ENCODE data around the gene CRYGN.

CRYGN gene

GRCh38 chr7:151459726-151460473, 20.0 kb upstream of the CRYGN start:
- no peak for DNase-seq

DNA sequence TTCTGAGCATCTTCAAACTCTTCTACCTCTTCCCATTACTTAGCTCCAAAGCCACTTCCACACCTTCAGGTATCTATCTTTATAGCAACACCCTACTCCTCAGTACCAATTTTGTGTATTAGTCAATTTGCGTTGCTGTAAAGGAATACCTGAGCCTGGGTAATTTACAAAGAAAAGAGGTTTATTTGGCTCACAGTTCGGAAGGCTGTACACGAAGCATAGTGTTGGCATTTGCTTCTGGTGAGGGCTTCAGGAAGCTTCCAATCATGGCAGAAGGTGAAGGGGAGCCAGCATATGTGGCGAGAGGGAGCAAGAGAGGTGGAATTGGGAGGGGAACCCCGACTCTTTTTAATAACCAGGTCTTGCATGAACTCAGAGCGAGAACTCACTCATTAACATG, 17.6 kb upstream of the CRYGN start:
- no peak for DNase-seq

DNA sequence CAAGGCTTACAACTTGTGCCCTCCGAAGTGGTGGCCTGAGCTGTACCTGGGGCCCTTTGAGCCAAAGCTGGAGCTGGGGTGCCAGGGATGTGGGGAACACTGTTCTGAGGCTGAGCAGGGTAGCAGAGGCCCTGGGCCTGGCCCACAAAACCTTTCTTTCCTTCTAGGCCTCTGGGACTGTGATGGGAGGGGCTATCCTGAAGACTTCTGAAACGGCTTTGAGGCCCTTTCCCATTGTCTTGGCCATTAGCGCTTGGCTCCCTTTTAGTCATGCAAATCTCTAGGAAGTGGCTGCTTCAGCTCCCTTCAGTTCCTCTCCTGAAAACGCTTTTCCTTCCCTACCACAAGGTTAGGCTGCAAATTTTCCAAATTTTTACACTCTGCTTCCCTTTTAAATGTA, 16.8 kb upstream of the CRYGN start:
- no peak for DNase-seq

GRCh38 chr7:151456276-151456675, 16.3 kb upstream of the CRYGN start:
- no peak for DNase-seq

GRCh38 chr7:151455690-151456089, 15.7 kb upstream of the CRYGN start:
- no peak for DNase-seq

DNA sequence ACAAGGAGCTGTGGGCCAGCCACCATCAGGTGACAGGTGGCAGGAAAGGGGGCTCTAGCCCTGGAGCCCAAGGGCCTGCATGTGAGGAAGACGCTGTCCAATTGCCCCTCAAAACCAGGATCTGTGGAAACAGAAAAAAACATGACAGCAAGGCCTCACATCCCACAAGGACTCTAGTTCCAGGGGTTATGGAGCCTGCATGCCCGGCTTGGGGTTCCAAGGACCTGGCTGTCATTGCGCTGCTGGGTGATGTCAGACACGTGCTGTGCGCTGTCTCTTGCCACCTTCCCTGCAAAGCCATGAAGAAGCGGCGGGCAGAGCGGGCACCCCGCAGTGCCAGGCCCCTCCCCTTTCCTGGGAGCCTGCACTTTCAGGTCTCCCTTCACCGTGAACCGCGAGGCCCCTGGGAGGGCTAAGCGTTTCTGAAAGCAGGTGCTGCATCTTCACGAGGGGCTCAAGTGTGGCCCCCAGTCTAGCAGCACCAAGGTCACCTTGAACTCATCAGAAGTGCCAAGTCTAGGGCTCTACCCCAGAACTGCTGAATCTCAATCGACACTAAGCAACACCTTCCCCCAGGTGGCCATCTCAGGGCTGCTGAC, 15.1 kb upstream of the CRYGN start:
- no peak for DNase-seq

GRCh38 chr7:151454305-151454704, 14.4 kb upstream of the CRYGN start:
- DNase-seq: no peak

DNA sequence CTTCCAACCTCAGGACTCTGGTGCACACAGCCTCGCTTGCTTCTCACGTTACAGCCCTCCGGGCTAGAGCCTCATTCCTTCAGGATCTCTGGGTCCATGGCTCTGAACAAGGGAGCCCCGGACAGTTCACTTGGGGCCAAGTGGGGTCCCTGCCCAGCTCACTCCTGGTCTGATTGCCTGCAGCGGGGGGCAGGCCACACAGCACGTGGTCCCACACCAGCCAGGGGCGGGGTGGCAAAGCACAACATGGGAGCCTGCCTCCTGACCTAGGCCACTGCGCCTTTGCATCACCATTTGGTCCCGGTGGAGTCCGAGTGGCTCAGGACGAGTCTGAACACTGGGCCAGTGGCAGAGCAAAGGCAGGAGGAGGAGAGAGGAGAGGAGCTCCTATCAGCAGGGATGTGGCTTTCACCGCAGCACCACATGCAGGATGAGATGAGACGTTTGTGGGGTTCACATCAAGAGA, 13.4 kb upstream of the CRYGN start:
- DNase-seq: no peak

DNA sequence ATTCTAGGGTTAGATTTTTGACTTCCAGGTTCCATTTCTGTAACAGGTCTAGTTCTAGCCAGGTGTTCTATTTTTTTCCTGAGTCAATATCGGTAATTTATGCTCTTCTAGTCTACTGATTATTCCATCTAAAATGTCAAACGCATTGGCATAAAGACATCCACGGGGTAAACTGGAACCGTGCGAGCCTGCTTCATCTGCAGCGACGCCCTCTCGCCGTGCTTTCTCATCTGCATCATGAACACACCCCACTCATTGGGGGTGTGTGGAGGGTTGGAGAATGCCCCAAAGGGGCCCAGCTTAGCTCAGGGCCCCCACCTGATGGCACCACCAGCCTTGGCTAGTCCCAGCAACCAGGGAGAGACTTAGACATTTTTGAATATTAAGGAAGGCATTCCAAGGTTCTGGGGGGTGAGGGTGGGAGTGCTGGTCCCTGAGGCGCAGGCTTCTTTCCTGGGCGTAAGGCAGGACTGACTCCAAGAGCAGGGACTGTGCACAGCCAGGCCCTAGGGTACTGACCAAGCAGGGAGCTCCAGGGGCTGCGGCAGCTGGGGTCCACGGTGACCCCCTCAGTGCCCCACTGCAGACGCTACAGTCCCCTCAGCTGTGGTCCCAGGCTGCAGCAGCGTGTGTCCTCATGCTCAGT, 12.9 kb upstream of the CRYGN start:
- DNase-seq: no peak

DNA sequence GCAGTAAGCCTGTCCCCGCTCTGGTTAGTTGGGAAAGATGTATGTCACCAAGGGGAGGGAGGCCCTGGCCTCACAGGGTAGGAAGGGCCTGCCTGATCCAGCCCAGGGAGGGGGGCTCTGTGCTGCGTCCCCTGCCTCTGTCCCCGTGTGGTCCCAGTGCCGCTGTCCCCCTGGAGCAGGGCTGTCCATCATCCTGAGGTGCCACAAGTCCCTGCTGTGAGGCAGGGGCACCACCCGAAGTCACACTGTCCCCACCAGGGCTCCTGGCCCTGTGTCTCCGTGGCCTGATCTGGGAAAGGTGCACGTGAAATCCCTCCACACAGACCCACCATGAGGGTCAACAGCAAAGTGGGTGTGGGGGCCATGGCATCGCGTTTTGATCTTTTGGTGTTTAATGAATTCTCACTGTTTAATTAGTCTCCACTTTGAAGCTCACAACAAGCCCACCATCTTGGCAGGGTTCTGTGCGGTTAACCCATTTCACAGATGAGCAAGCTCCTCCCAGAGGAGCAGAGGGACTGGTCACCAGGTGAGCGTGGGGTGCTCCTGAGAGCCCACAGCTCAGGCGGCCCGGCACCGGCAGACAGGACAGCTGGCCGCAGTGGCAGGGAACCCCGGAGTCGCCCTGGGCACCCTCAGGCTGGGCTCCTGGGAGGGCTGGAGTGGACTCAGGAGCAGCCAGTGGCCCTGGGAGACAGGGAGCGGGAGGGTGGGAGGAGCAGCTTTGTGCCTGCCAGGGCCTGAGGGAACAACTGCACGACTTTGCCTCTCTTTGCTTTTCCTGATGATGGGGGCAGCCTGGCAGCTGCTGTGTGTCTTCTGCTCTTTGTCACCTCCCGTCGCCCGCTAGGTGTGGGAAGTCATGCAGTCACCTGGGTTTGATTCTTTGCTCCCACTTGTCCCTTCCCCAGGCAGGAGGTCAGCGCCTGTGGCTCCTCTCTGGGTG, 12.0 kb upstream of the CRYGN start:
- DNase-seq: no peak

DNA sequence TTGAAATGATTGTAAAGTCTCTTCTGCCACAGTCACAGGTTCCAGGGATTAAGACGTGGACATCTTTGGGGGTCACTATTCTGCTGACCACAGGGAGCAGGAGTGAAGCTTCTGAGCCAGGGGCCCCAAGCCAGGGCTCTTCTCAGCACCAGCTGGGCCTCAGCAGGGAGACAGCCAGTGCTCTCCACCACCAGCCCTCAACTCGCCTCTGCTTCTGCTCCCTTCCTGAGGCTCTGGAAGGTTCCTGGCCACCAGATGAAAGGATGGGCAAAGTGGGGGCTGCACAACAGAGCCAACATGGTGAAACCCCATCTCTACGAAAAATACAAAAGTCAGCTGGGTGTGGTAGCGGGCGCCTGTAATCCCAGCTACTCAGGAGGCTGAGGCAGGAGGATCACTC, 11.2 kb upstream of the CRYGN start:
- no peak for DNase-seq

GRCh38 chr7:151449990-151450389, 10.0 kb upstream of the CRYGN start:
- no peak for DNase-seq

DNA sequence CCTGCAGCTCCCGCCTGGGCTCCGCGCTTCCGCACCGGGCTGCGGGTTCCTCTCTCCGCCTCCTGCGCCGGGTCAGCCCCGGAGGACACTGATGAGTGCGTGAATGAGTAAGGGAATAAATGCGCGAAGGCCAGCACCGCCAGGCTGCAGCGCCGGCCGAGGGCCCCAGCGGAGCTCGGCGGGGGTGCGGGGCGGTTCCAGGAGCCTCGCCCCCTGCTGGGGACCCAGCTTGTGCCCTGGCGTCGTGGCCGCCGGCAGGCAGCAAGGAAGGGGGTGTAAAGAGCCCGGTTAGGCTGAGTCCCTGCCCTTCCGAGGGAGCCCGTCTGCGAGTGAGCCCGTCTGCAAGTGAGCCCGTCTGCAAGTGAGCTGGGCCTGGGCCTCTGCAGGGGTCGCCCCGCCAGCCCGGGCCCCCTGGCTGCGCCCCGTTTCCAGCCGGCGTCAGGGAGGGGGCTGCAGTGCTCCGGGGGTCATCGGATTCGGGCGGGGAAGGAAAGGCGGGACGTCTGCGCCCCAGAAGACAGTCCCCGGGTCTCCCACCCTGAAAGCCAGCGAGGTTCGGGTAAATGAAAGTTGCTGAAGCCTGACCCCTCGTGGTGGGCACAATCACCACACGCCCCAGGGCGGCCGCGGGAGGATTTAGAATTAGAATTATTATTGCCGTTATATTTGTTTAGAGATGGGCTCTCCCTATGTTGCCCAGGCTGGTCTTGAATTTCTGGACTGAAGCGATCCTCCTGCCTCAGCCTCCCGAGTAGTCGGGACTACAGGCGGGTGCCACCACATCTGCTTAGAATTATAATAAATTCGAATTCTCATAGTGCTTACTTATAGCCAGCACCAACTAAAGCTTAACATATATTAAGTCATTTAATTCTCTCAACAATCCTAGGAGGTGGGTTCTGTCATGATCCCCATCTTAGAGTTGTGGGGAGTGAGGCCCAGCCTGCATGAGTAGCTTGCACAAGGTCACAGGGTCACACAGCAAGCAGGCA, 8.6 kb upstream of the CRYGN start:
- DNase-seq: no peak

GRCh38 chr7:151447901-151448260, 7.9 kb upstream of the CRYGN start:
- no peak for DNase-seq

DNA sequence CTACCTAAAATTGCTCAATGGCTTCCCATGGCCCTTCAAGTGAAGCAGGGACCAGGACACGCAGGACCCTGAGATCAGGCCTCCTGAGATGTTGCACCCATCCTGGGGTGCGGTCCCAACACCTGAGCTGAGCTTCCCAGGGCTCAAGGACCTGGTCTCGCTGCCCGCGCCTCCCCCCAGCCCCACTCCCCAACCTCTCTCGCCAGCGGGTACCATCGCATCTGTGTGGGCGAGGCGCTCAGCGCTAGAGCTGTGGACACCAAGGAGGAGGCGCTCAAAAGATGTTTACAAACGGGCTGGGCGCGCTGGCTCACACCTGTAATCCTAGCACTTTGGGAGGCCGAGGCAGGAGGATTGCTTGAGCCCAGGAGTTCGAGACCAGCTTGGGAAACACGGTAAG, 7.4 kb upstream of the CRYGN start:
- no peak for DNase-seq

- no peak for DNase-seq
These were observed 6.5 kb upstream of the CRYGN start for GRCh38 chr7:151446412-151446811.

GRCh38 chr7:151444632-151445031, 4.7 kb upstream of the CRYGN start:
- no peak for DNase-seq

DNA sequence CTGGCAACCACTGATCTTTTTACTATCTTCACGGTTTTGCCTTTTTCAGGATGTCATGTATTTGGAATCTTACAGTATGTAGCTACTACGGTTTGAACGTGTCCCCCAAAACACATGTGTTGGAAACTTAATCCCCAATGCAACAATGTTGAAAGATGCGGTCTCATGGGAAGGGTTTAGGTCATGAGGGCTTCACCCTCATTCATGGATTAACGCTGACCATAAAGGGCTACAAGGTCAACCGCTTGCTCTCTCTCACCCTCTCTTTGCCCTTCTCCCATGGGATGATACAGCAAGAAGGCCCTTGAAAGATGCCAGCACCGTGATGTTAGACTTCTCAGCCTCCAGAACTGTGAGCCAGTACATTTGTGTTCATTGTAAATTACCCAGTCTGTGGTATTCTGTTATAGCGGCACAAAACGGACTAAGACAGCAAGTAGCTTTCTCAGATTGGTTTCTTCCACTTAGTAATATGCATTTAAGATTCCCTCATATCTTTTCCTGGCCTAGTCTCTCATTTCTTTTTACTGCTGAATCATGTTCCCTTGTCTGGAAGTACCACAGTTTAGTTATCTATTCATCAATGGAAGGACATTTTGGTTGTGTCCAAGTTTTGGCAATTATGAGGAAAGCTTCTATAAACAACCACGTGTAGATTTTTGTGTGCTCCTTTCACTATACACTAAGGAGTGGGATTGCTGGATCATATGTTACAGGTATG, 3.0 kb upstream of the CRYGN start:
- DNase-seq: no peak

DNA sequence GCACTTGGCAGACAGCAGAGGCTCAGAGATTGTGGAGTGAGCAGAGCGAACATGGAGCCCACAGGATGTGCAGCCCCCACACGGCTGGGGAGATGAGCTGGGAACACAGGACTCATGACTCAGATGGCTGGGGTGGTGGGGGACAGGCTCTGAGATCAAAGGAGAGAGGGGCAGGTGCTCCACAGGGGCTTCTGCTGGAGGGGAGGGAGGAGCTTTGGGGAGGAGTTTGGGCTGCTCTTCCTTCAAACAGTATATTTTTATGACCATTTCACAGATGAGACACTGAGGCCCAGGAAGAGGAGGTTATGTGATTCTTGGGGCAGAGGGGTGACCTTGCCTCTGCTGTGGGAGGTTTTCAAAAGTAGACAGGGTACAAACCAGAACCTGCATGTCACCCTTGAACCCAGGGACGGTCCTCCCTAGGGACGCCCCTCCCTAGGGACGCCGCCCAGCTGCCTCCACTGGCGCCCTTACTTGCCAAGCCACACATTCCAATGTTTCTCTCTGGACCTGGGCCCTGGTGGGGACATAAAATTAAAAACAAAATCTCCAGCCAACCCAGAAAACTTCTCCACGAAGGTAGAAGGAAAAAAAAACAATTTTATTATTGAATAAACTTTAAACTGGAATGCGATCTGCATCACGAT, 981 bp upstream of the CRYGN start:
- no peak for DNase-seq

DNA sequence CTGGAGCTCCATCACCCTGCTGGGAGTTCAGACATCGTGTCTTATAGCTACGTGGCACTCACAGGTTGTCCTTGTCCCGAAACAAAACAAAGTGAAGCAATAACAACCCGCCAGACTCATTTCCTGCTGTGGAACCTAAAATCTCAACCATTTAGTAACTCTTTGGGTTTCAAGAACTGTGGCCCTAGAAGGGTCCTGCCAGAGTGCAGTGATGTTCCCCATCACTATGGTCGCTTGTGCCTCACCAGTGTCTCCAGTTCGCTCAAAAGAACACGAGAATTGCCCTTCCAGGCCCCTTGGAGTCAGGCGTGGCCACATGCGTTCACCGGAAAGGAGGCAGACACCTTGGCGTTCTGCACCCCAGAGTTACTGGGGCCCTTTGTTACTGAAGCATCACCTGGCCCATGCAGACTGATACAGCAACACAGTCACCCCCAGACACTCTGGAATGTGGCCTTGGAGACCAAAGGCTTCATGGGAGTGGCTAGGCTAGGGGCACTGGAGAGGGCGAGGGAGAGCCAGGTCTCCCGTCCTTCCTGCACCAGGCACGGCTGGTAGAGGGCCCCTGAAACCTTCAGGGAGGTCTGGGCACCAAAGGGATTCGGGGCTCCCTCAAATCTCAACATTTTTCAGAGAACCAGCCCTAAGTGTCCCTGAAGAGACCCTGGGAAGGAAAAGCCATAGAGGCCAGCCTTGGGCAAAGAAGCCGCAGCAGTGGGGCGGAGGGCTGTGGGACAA, 908 bp downstream of the CRYGN start:
- no peak for DNase-seq
